Occipital lobe (tissue), 2 donors: ENCODE results near the gene IGSF6. TPM values are rescaled to one million over a fixed set of nuclear protein-coding genes. Genes with fewer than 3 reads are reported as not detected.
"Not testable (repeated sequence)": the region's sequence is repeated elsewhere in the genome, so short reads cannot be mapped to it uniquely, and the experiment has no call there.

Experiments
- DNase-seq: peaks from one replicate; lab custom pipeline; 2025; lab: John Stamatoyannopoulos, UW
- total RNA-seq: library from RNA; depleted of rRNA; stranded (reverse); fragments of >200 nt; gene quantifications from one replicate; pipeline ENCODE4 v1.2.3, GENCODE V29; 2014

IGSF6 gene
- total RNA-seq, 1 donor from 2014 or later: 3.1 TPM

- no peak for DNase-seq
Observed at GRCh38 chr16:21654466-21654865, 2.1 kb upstream of the IGSF6 start.

GRCh38 chr16:21653571-21653970 lies 1.2 kb upstream of the IGSF6 start:
- DNase-seq: no peak

- DNase-seq: no peak
Observed at GRCh38 chr16:21651515-21651914, 893 bp downstream of the IGSF6 start.

- no peak for DNase-seq
Observed at GRCh38 chr16:21650521-21650920, 1.9 kb downstream of the IGSF6 start.

- not testable (repeated sequence) for DNase-seq
Observed at GRCh38 chr16:21649826-21650406, 2.5 kb downstream of the IGSF6 start.

- DNase-seq: no peak
Observed at GRCh38 chr16:21647562-21648164, 4.7 kb downstream of the IGSF6 start.

- DNase-seq: no peak
Observed at GRCh38 chr16:21646721-21647561, 5.5 kb downstream of the IGSF6 start.

GRCh38 chr16:21646091-21646490 lies 6.3 kb downstream of the IGSF6 start:
- no peak for DNase-seq

GRCh38 chr16:21645261-21645721 lies 7.1 kb downstream of the IGSF6 start:
- DNase-seq: no peak

GRCh38 chr16:21644674-21645073 lies 7.7 kb downstream of the IGSF6 start:
- no peak for DNase-seq

GRCh38 chr16:21643785-21644184 lies 8.6 kb downstream of the IGSF6 start:
- no peak for DNase-seq

GRCh38 chr16:21642861-21643260 lies 9.5 kb downstream of the IGSF6 start:
- no peak for DNase-seq

- no peak for DNase-seq
Observed at GRCh38 chr16:21641916-21642315, 10.5 kb downstream of the IGSF6 start.

GRCh38 chr16:21639493-21639892 lies 12.9 kb downstream of the IGSF6 start:
- no peak for DNase-seq

GRCh38 chr16:21638573-21638975 lies 13.8 kb downstream of the IGSF6 start:
- DNase-seq: no peak

- DNase-seq: no peak
Observed at GRCh38 chr16:21637032-21637968, 15.1 kb downstream of the IGSF6 start.

- not testable (repeated sequence) for DNase-seq
Observed at GRCh38 chr16:21635694-21636093, 16.7 kb downstream of the IGSF6 start.

GRCh38 chr16:21634216-21634615 lies 18.2 kb downstream of the IGSF6 start:
- no peak for DNase-seq

GRCh38 chr16:21631951-21632575 lies 20.3 kb downstream of the IGSF6 start:
- not testable (repeated sequence) for DNase-seq

- not testable (repeated sequence) for DNase-seq
Observed at GRCh38 chr16:21631376-21631775, 21.0 kb downstream of the IGSF6 start.

- not testable (repeated sequence) for DNase-seq
Observed at GRCh38 chr16:21630866-21631265, 21.5 kb downstream of the IGSF6 start.
